GM21390 (cell line): Measurements from ENCODE around the gene ERAS.
"Not testable (repeated sequence)": the region's sequence is repeated elsewhere in the genome, so short reads cannot be mapped to it uniquely, and the experiment has no call there.

Experiments
- ATAC-seq: cut with Tn5 transposase; IDR thresholded peaks from one replicate; pipeline ENCODE4 v1.9.1; 2021; ENCODE audit not compliant: unreplicated experiment

The ERAS gene

GRCh38 chrX:48794911-48795515 is 31.3 kb upstream of the ERAS start:
- ATAC-seq = no peak

- ATAC-seq = no peak
Observed at GRCh38 chrX:48798318-48798717, 28.0 kb upstream of the ERAS start.

GRCh38 chrX:48800574-48801279 is 25.6 kb upstream of the ERAS start:
- no peak for ATAC-seq

- peak; percentile 88 for ATAC-seq
Observed at GRCh38 chrX:48801280-48802088, 24.8 kb upstream of the ERAS start, which contains the start of gene HDAC6. HDAC6 (plus strand) TSS chrX:48802067; CDS start chrX:48802693, 626 bp downstream.

- peak; percentile 48 for ATAC-seq
Observed at GRCh38 chrX:48802089-48802904, 24.0 kb upstream of the ERAS start.

GRCh38 chrX:48802905-48803200 is 23.5 kb upstream of the ERAS start:
- ATAC-seq = no peak

- ATAC-seq = no peak
Observed at GRCh38 chrX:48806081-48806480, 20.2 kb upstream of the ERAS start.

GRCh38 chrX:48813644-48814043 is 12.7 kb upstream of the ERAS start:
- no peak for ATAC-seq

- ATAC-seq = no peak
Observed at GRCh38 chrX:48814722-48815121, 11.6 kb upstream of the ERAS start.

- ATAC-seq = no peak
Observed at GRCh38 chrX:48815266-48815665, 11.0 kb upstream of the ERAS start.

- ATAC-seq = no peak
Observed at GRCh38 chrX:48816014-48816810, 10.1 kb upstream of the ERAS start.

GRCh38 chrX:48818098-48818497 is 8.2 kb upstream of the ERAS start:
- no peak for ATAC-seq

- ATAC-seq = no peak
Observed at GRCh38 chrX:48818866-48819265, 7.4 kb upstream of the ERAS start.

GRCh38 chrX:48819394-48819793 is 6.9 kb upstream of the ERAS start:
- ATAC-seq = not testable (repeated sequence)

- no peak for ATAC-seq
Observed at GRCh38 chrX:48823053-48823452, 3.3 kb upstream of the ERAS start.

GRCh38 chrX:48824066-48824465 is 2.2 kb upstream of the ERAS start:
- no peak for ATAC-seq

GRCh38 chrX:48826876-48827653 is 752 bp downstream of the ERAS start:
- ATAC-seq = no peak

- ATAC-seq = no peak
Observed at GRCh38 chrX:48827654-48827968, 1.3 kb downstream of the ERAS start.

- ATAC-seq = no peak
Observed at GRCh38 chrX:48829016-48829735, 2.9 kb downstream of the ERAS start.
